Peyer's patch (tissue), 4 donors: ENCODE results near the gene VPS13A. TPM values are rescaled to one million over a fixed set of nuclear protein-coding genes. Genes with fewer than 3 reads are reported as not detected.
"Not testable (repeated sequence)": the region's sequence is repeated elsewhere in the genome, so short reads cannot be mapped to it uniquely, and the experiment has no call there.

Experiments used
- DNase-seq, 3 donors: peaks; one replicate each; pipeline ENCODE4 v3.0.0-alpha.2; 2017 to 2019
- H3K27ac ChIP-seq, 4 donors: fragments of 200-600 bp; sonication (generic); one replicate each; pipeline ENCODE4 v1.5.1; 2016 to 2019
- H3K27me3 ChIP-seq, 2 donors: fragments of 200-600 bp; sonication (generic); one replicate each; pipeline ENCODE4 v1.5.1; 2019
- H3K36me3 ChIP-seq, 3 donors: fragments of 200-600 bp; sonication (generic); one replicate each; pipeline ENCODE4 v1.5.1; 2016 to 2019
- H3K4me1 ChIP-seq, 4 donors: fragments of 200-600 bp; sonication (generic); one replicate each; pipeline ENCODE4 v1.5.1; 2016 to 2019
- H3K4me3 ChIP-seq, 4 donors: fragments of 200-600 bp; sonication (generic); 1 replicate in 3 of 4; 2 replicates in 1 of 4; pipeline ENCODE4 v1.5.1; 2016 to 2019; ENCODE audit warnings: mild to moderate bottlenecking in 1 of 4
- H3K9me3 ChIP-seq, 4 donors: fragments of 200-600 bp; sonication (generic); one replicate each; pipeline ENCODE4 v1.5.1; 2016 to 2019; ENCODE audit warnings: mild to moderate bottlenecking in 1 of 4
- POLR2A ChIP-seq, 2 donors: fragments of 450-650 bp; IDR thresholded peaks; one replicate each; pipeline ENCODE4 v1.5.1; 2017; ENCODE audit warnings: antibody characterized with exemption in 2 of 2, mild to moderate bottlenecking in 2 of 2, moderate library complexity in 2 of 2
- total RNA-seq, 4 donors: library from RNA; depleted of rRNA; stranded (reverse); fragments of >200 nt; gene quantifications; one replicate each; pipeline ENCODE4 v1.1.0, GENCODE V29; 2016
- TF ChIP-seq, protein P1 (sequence below), 6 experiments: fragments of 450-650 bp in 4 of 6; fragments of 200-600 bp in 2 of 6; sonication (generic) in 1 of 6; IDR thresholded peaks; one replicate each; pipeline ENCODE4 v1.5.1; 2017 to 2019; ENCODE audit warnings: antibody characterized with exemption in 6 of 6, mild to moderate bottlenecking in 3 of 6, moderate library complexity in 1 of 6

VPS13A gene
- total RNA-seq, 4 donors from 2014 or later = 81.7 to 197 (median 169) TPM

DNA sequence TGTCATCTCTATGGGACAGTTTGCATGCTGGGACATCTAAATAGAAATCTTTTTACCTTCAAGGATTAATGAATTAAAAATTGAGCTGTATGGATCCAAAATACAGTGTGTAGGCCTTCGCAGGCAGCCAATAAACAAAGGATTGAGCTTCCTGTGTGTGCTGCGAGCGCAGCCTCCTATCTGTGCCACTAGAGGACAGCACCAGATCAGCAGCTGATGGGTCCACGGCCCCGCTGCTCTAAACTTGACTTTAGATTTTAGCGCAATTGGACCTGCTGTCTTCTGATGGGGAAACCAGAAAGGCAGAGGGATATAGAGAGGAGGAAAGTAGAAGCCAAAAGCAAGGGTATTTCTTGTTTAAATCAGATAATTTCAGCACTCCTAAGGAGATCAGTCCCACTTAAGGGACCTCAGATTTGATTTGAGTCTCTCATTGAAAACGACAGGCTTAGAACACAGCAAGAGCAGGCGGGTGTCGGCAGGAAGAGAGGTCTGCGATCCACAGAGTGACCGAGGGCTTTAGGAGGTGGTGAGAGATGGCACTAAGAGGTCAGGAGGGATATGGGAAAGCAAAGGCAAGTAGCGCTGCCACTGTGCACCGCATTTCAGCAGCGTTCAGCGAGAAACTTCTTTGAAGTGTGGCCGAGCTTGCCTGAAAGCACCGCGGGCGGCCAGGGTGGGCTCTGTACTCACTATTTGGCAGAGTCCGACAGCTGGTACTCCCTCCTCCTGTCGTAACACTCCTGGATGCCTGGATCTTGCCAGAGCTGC, 256.5 kb downstream of the VPS13A start:
- Histone ChIP-seq H3K4me3 (no peak overlapping the region), H3K4me1 (no peaks in the 10 kb centered on the region), H3K36me3 (no peaks in the 10 kb centered on the region), H3K27ac (no peak overlapping the region), H3K27me3 (no peaks in the 10 kb centered on the region), H3K9me3 (no peaks in the 10 kb centered on the region)
- DNase-seq = peak in 2 of 3 donors; percentile 62 to 75
- TF ChIP-seq POLR2A (IDR thresholded peaks at IDR 0.05) = no peak
- TF ChIP-seq, protein P1, sequence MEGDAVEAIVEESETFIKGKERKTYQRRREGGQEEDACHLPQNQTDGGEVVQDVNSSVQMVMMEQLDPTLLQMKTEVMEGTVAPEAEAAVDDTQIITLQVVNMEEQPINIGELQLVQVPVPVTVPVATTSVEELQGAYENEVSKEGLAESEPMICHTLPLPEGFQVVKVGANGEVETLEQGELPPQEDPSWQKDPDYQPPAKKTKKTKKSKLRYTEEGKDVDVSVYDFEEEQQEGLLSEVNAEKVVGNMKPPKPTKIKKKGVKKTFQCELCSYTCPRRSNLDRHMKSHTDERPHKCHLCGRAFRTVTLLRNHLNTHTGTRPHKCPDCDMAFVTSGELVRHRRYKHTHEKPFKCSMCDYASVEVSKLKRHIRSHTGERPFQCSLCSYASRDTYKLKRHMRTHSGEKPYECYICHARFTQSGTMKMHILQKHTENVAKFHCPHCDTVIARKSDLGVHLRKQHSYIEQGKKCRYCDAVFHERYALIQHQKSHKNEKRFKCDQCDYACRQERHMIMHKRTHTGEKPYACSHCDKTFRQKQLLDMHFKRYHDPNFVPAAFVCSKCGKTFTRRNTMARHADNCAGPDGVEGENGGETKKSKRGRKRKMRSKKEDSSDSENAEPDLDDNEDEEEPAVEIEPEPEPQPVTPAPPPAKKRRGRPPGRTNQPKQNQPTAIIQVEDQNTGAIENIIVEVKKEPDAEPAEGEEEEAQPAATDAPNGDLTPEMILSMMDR (IDR thresholded peaks at IDR 0.05) = peak in 5 of 6 experiments; percentile 6 to 88 (median 82)

DNA sequence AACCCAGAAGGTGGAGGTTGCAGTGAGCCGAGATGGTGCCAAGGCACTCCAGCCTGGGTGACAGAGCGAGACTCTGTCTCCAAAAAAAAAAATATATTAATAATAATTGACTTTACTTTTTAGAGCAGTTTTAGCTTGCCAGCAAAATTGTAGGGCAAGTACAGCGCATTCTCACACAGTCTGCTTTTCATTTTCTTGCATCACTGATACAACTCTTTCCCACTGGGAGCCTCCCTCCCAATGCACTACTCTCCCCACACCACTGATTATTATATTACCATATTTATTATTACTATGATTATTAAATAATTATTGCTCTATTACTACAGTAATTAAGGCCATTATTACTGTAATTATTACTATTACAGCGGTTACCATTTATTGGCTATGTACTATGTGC, 257.9 kb downstream of the VPS13A start:
- H3K4me3 ChIP-seq = no peak overlapping the region
- no peak overlapping the region for H3K27ac ChIP-seq
- H3K27me3 ChIP-seq = no peaks in the 10 kb centered on the region
- no peak for DNase-seq
- H3K4me1 ChIP-seq = no peaks in the 10 kb centered on the region
- TF ChIP-seq, protein P1 (IDR thresholded peaks at IDR 0.05) = no peak
- no peak for TF ChIP-seq POLR2A (IDR thresholded peaks at IDR 0.05)
- H3K9me3 ChIP-seq = no peaks in the 10 kb centered on the region
- no peaks in the 10 kb centered on the region for H3K36me3 ChIP-seq

DNA sequence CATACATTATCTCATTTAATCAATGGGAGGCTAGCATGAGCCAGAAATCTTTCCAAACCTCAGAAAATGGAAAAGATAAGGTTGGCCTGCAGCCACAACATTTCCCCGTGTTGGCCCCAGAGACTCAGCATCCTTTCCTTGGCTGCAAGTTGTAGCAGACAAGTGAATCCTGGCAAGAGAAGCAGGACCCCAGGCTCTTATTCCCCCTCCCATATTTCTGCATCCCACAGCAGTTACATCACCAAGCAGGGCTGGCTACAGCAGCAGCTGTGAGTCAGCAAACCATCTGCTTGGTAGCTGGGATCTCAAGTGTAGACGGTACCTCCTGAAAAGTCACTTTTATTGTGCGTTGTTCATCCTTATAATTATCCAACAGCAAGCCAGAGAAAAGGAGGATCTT, 258.4 kb downstream of the VPS13A start:
- Histone ChIP-seq H3K36me3 (no peaks in the 10 kb centered on the region), H3K4me3 (no peak overlapping the region), H3K27me3 (no peaks in the 10 kb centered on the region), H3K9me3 (no peaks in the 10 kb centered on the region), H3K4me1 (no peaks in the 10 kb centered on the region), H3K27ac (no peak overlapping the region)
- DNase-seq = no peak
- TF ChIP-seq POLR2A (IDR thresholded peaks at IDR 0.05) = no peak
- TF ChIP-seq, protein P1 (IDR thresholded peaks at IDR 0.05) = no peak

DNA sequence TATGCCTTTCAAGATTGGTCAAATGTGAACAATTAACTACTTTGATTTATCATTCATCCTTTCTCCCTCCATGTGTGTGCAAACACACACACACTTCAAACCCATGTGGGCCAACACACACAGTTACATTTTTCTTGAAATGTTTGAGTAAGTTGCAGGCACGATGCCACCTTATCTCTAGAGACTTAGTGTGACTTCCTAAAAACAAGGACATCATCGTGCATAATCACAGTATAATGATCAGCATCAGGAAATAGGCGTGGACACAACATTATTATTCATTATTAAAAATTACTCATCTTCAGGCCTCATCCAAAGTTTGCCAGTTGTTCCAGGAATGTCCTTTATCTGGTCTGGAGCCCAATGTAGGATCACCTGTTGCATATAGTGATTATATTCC, 261.3 kb downstream of the VPS13A start:
- H3K9me3 ChIP-seq = no peaks in the 10 kb centered on the region
- no peaks in the 10 kb centered on the region for H3K36me3 ChIP-seq
- TF ChIP-seq, protein P1 (IDR thresholded peaks at IDR 0.05) = no peak
- no peak overlapping the region for H3K27ac ChIP-seq
- no peaks in the 10 kb centered on the region for H3K4me1 ChIP-seq
- no peak overlapping the region for H3K4me3 ChIP-seq
- H3K27me3 ChIP-seq = no peaks in the 10 kb centered on the region
- DNase-seq = no peak

DNA sequence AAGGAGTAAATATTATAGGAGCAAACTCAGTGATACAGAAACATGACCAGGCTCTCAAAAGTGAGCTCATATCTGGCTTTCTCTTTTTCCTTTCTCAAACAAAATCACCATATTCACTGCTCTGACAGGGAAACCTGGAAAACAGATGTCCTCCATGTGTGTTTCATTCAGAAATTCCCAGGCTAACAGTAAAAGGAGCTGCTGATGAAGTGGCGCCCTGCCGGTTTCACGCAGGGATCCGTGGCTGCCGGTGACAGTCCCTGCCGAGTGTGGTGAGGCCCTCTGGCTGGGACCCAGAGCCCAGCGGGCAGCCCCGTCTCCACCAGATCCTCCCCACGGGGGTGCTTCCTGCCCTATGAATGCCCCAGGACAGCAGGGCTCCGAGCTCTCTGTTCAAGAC, 262.7 kb downstream of the VPS13A start:
- H3K9me3 ChIP-seq = no peaks in the 10 kb centered on the region
- no peaks in the 10 kb centered on the region for H3K4me1 ChIP-seq
- no peaks in the 10 kb centered on the region for H3K27me3 ChIP-seq
- no peak for DNase-seq
- no peak for TF ChIP-seq POLR2A (IDR thresholded peaks at IDR 0.05)
- TF ChIP-seq, protein P1 (IDR thresholded peaks at IDR 0.05) = no peak
- H3K36me3 ChIP-seq = no peaks in the 10 kb centered on the region
- no peak overlapping the region for H3K4me3 ChIP-seq
- no peak overlapping the region for H3K27ac ChIP-seq

DNA sequence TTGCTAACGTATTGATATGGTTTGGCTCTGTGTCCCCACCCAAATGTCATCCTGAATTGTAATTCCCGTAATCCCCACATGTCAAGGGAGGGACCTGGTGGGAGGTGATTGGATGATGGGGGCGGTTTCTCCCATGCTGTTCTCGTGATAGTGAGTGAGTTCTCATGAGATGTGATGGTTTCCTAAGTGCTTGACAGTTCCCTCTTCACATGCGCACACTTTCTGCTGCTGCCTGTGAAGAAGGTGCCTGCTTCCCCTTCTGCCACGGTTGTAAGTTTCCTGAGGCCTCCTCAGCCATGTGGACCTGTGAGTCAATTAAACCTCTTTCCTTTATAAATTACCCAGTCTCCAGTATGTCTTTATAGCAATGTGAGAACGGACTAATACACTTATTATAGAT, 263.8 kb downstream of the VPS13A start:
- not testable (repeated sequence) for H3K27me3 ChIP-seq, H3K4me1 ChIP-seq, H3K4me3 ChIP-seq, H3K36me3 ChIP-seq, H3K9me3 ChIP-seq, H3K27ac ChIP-seq, DNase-seq
